Right cardiac atrium (tissue), 5 donors: ENCODE results near the gene SMIM5. TPM values are rescaled to one million over a fixed set of nuclear protein-coding genes. Genes with fewer than 3 reads are reported as not detected.

Source experiments
- ATAC-seq, 2 donors: fragments of 200-7000 bp; cut with Tn5 transposase; one replicate each; pipeline versions ENCODE4 v1.8.0 to v1.9.1; 2020; ENCODE audit warnings: moderate library complexity in 2 of 2, mild to moderate bottlenecking in 1 of 2
- DNase-seq, 3 donors: peaks; one replicate each; pipeline ENCODE4 v3.0.0-alpha.2; 2020
- H3K27ac ChIP-seq: one replicate; pipeline ENCODE4 v1.5.1; 2013; ENCODE audit warnings: mild to moderate bottlenecking, low read length, control low read depth, moderate library complexity
- H3K27me3 ChIP-seq: one replicate; pipeline ENCODE4 v1.6.1; 2013; ENCODE audit not compliant: control insufficient read depth, insufficient read depth
- H3K4me1 ChIP-seq: one replicate; pipeline ENCODE4 v1.6.1; 2013; ENCODE audit warnings: low read length; ENCODE audit not compliant: control insufficient read depth, insufficient read depth
- H3K4me3 ChIP-seq: one replicate; pipeline ENCODE4 v1.5.1; 2013; ENCODE audit warnings: low read length, control low read depth
- H3K9me3 ChIP-seq: one replicate; pipeline ENCODE4 v1.6.1; 2013; ENCODE audit warnings: low read length; ENCODE audit not compliant: control insufficient read depth
- WGBS: extraction: QIAGEN DNeasy Blood & Tissue Kit; methylation state at CpG from one replicate; pipeline ENCODE4 v1.1.7; 2013; 5-methylcytosine and 5-hydroxymethylcytosine counted together
- intact Hi-C, 4 donors: fragments of 100-400 bp; cut with DNase I; formaldehyde crosslinking; loops; one replicate each; pipeline versions ENCODE4 v1.11.0 to v1.14.0; 2022 to 2023
- polyA plus RNA-seq: library from polyadenylated mRNA; stranded (reverse); fragments of 200-250 nt; gene quantifications from one replicate; pipeline ENCODE4 v1.2.3, GENCODE V29; 2013
- total RNA-seq, 4 donors: library from RNA; stranded (reverse); fragmentation: NEBNext Ultra II Directional; extraction: Animal tissue kit (Norgen Biotek cat#: 25700); gene quantifications; one replicate each; pipeline ENCODE4 v1.2.1, GENCODE V29; 2021
- donor health status: healthy with polysubstance abuse.
- donor health status: DM: no; HTN: yes; CAD: no.
- donor health status: DM: no; HTN: no; CAD: no.
- donor health status: DM: no; HTN: yes; CAD: no; lungs with severe emphysema.
- donor health status: DM: yes; HTN: yes; CAD: no.

Gene SMIM5
- total and polyA plus RNA-seq, 5 donors = 6.9 to 13.5 (median 10.7) TPM

DNA sequence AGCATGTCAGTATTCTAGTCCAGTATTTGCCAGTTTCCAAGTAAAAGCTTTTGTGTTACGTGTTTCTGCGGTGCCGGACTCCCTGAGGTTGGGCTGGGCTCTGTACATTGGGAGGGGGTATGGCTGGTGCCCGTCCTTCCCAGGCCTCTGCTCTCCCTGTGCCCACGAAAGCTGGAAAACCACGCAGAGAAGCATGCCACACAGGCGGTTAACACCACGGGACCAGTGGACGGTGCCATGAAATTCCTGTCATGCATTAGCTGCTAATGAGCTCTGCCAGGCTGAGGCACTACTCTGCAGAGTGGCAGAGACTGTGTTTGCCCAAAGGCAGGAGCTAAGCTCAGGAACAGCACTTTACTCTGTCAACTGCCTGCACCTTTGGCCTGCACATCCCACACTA is 8.1 kb downstream of the SMIM5 start:
- H3K27ac ChIP-seq = peak overlapping the region; percentile 63
- no peaks in the 10 kb centered on the region for H3K9me3 ChIP-seq
- DNase-seq (peak in 1 of 3 donors; percentile 66), ATAC-seq (peak; percentile 40 to 66)
- intact Hi-C loops = no loop called here
- no peaks in the 10 kb centered on the region for H3K4me1 ChIP-seq
- no peak overlapping the region for H3K4me3 ChIP-seq
- WGBS = 75% methylated on average over 9 of the region's 9 CpGs
- no peaks in the 10 kb centered on the region for H3K27me3 ChIP-seq

DNA sequence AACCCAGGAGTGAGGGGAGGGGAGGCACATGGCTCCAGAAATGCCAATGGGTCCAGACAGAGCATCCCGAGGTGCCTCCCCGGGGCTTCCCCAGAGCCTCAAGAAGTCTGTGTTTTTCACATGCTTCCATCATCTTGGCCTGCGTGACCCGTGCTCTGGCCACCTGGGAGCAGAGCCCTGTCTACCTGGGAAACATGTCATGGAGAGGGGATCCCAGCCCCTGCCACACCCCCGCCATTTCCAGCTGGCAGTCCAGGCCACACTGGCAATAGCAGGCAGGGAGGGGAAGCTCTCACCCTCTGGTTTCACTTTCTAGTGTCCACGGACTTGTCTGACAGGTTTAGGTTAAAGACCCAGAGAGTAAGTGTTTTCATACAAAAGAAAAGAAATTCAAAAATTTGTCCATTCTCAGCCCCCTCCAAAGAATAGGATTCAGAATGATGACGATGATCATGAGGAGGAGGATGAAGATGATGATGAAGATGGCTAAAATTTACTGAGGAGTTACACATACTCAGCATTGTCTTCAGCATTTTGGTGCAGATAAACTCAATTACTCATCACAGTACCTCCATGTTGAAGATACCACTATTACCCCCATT is 9.0 kb downstream of the SMIM5 start:
- ATAC-seq (no peak), DNase-seq (no peak)
- Histone ChIP-seq H3K4me1 (no peaks in the 10 kb centered on the region), H3K27me3 (no peaks in the 10 kb centered on the region), H3K4me3 (no peak overlapping the region), H3K9me3 (no peaks in the 10 kb centered on the region), H3K27ac (no peak overlapping the region)
- 84% methylated on average over 7 of the region's 7 CpGs for WGBS
- intact Hi-C loops = no loop called here

DNA sequence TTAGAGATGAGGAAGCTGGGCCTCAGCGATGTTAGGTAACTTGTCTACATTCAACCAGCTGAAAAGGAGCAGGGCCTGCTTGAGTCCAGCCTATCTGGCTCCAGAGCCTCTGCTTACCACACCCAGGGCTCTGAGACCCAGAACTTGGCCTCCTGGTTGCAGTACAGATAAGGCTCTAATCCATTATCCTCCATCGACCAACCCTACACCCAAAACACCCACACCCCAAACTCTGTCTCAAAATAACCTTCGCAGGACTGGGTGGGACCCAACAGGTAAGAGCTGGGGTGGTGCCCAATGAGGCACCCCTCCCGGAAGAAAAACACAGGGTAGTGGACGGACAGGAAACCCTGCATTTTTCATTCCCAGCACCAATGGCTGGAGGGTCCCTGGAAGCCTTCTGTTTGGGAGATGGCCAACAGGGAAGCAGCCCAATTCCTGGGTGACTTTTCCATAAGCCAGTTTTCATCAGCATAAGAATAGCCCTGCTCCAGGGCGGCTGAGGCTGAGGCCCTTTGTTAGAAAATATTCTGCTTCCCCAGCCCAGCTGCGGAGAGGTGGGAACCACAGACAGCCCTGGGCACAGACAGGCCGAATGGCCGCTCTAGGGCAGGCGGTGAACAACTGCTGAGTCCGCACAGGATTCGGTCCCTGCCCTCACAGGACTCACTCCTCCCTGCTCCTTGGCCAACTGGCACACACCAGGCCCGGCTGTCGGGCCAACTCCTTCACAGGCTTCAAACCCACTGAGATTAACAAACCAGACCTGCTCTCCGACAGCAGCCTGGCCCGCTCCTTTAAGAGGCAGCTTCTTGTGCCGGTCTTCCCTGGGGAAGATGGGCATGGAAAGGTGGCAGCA is 9.8 kb downstream of the SMIM5 start:
- H3K4me3 ChIP-seq = no peak overlapping the region
- ATAC-seq (no peak), DNase-seq (peak in 1 of 3 donors; percentile 11)
- 89% methylated on average over 17 of the region's 17 CpGs for WGBS
- H3K4me1 ChIP-seq = no peaks in the 10 kb centered on the region
- H3K27ac ChIP-seq = no peak overlapping the region
- no peaks in the 10 kb centered on the region for H3K9me3 ChIP-seq
- intact Hi-C loops = no loop called here
- no peaks in the 10 kb centered on the region for H3K27me3 ChIP-seq

DNA sequence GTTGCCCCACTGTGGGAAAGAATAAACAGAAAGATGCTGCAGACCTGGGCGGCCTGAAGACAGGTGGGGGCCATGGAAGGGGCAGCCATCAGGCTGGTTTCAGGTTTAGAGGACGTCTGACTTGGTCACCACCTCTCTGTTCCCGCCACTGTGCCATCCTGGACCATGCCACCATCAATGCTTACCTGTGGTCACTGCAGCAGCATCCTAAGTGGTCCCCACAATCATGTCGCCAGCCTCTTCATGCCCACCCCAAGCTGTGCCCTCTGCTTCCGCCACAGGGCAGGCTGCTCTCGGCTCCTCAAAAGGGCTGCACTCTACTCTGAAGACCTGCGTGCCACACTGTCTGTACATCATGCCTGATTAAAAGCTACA is 10.4 kb downstream of the SMIM5 start:
- ATAC-seq (no peak), DNase-seq (no peak)
- Histone ChIP-seq H3K4me1 (no peaks in the 10 kb centered on the region), H3K27me3 (no peaks in the 10 kb centered on the region), H3K27ac (no peak overlapping the region), H3K4me3 (no peak overlapping the region), H3K9me3 (no peaks in the 10 kb centered on the region)
- intact Hi-C loops = no loop called here
- 92% methylated on average over 7 of the region's 7 CpGs for WGBS

DNA sequence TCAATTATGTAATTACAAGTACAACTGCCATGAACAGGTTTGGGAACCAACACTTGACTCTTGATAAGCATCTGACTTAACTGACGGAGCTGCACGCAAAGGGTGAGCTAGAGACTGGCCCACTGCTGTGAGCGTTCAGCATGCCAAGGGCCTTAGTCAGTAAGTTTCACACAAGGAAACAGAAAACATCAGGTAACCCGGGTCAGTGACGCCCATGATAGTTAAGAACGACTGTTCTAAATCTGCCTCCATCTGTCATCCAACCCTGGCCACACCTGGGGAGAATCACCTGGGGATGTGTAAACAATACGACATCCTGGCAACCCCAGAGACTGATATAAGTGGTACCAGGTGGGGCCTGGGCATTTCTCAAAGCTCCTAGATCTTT is 12.3 kb downstream of the SMIM5 start:
- 75% methylated on average over 7 of the region's 7 CpGs for WGBS
- no peak overlapping the region for H3K27ac ChIP-seq
- H3K9me3 ChIP-seq = no peaks in the 10 kb centered on the region
- no peak for ATAC-seq
- no peaks in the 10 kb centered on the region for H3K4me1 ChIP-seq
- intact Hi-C loops = no loop called here
- H3K27me3 ChIP-seq = no peaks in the 10 kb centered on the region
- DNase-seq = no peak
- no peak overlapping the region for H3K4me3 ChIP-seq

DNA sequence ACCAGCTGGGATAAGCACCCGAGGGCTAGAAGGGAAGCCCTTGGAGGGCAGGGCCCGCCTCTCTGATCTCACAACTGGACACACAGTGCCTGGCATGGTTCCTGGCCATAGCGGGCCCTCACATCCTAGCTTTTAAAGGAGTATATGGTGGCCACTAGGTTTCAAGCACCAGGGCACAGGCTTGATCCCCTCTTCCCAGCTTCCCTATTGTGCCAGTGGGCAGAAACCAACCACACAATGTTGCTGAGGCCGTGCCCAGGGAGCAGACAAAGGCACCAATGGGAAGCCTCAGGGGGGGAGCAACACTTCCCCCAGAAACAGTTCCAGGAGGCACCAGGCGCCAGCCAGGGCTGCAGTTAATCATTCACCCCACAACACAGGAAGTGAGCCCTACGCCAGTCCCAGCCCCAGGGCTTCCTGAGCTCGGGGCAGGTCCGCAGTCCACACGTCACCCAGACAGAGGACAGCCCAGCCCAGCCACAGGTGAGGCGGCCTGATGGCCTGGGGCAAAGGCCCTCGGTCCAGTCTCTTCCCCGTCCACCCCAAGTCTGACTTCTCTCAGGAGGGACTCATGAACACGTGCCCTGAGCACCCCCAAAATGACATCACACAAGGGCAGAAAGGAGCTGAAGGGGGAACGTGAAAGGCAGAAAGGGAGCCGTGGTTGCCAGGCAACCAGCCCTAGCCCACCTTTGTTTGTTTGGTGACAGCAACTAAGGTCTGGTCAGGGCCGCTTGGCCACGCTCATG is 12.8 kb downstream of the SMIM5 start:
- intact Hi-C loops = no loop called here
- 73% methylated on average over 17 of the region's 17 CpGs for WGBS
- DNase-seq (peak; percentile 21 to 58 (median 58)), ATAC-seq (peak; percentile 45 to 66)
- no peaks in the 10 kb centered on the region for H3K9me3 ChIP-seq
- no peak overlapping the region for H3K27ac ChIP-seq
- H3K4me3 ChIP-seq = no peak overlapping the region
- H3K4me1 ChIP-seq = no peaks in the 10 kb centered on the region
- H3K27me3 ChIP-seq = no peaks in the 10 kb centered on the region

DNA sequence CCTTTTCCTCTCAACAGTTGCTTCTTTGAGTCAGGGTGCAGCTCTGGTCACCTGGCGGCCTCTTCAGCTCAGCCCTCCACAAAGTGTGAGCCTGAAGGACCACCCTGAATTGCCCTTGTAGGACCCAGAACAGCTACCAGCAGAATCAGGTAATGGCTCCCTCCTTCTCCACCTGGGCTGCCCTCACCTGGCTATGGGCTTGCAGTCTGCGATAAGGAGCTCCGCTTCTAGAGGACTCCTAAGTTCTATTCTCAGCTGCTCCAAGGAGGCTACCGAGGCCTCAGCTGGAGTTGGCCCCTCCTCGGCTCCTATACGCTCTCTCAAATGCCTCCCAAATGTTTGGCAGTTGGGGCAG is 13.4 kb downstream of the SMIM5 start:
- Histone ChIP-seq H3K9me3 (no peaks in the 10 kb centered on the region), H3K27me3 (no peaks in the 10 kb centered on the region), H3K4me3 (no peak overlapping the region), H3K27ac (no peak overlapping the region), H3K4me1 (no peaks in the 10 kb centered on the region)
- no peak for ATAC-seq
- 92% methylated on average over 6 of the region's 6 CpGs for WGBS
- DNase-seq = no peak
- intact Hi-C loops = no loop called here

DNA sequence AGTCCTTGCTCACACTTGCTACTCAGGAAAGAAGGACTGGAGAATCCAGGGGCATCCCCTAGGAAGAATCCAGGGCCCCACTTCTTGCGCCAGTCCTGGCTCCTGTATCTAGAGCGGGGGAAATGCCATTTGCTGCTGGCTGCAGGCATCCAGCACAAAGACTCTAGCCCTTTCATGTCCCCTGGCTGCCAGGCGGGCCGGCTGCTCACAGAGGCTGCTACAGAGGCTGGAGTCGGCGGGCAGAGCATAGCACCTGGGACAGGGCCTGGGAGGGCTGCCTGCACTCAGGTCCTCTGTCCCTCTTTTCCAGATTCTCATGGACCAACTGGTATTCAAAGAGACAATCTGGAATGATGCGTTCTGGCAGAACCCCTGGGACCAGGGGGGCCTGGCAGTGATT is 13.8 kb downstream of the SMIM5 start:
- Histone ChIP-seq H3K4me3 (no peak overlapping the region), H3K27ac (no peak overlapping the region), H3K9me3 (no peaks in the 10 kb centered on the region), H3K27me3 (no peaks in the 10 kb centered on the region), H3K4me1 (no peaks in the 10 kb centered on the region)
- no peak for DNase-seq
- 91% methylated on average over 7 of the region's 7 CpGs for WGBS
- intact Hi-C loops = no loop called here
- ATAC-seq = no peak

DNA sequence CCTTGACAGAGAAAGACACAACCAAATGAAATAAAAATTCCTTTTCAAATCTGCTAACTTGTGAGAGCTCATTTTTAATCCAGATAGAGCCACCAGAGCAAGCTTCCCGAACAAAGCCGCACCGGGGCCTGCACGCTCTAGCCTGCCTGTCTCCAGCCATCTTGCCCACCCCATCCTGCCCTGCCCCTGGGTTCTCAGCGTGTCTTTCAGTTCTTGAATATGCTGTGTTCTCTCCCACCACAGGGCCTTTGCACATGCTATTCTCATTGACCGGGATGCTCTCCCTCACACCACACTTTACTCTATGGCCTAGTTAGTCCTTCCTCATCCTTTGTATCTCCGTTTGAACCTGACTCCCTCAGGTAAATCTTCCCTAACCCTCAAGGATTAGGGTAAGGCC is 14.7 kb downstream of the SMIM5 start:
- no peaks in the 10 kb centered on the region for H3K27me3 ChIP-seq
- intact Hi-C loops = no loop called here
- 98% methylated on average over 7 of the region's 7 CpGs for WGBS
- no peak overlapping the region for H3K27ac ChIP-seq
- no peak overlapping the region for H3K4me3 ChIP-seq
- H3K4me1 ChIP-seq = no peaks in the 10 kb centered on the region
- no peak for DNase-seq
- H3K9me3 ChIP-seq = no peaks in the 10 kb centered on the region
- no peak for ATAC-seq

DNA sequence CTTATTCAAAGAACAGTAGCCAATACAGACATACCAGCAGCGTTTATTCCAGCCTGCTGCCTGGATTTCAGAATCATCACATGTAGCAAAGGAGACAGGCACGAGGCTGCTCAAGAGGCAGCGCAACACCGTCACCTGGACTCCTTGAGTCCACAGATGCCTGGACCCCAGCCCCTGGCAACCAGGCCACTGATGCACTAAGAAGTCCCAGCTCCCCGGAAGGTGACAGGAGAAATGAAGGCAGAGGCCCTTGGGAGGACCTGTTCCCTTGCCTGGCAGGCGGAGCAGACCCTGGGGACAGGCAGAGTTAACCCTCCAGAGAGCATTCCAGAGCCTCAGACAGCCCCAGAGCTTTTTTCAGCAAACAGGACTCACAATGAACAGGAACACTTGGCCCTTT is 16.5 kb downstream of the SMIM5 start:
- ATAC-seq (no peak), DNase-seq (no peak)
- Histone ChIP-seq H3K27ac (no peak overlapping the region), H3K27me3 (no peaks in the 10 kb centered on the region), H3K9me3 (no peaks in the 10 kb centered on the region), H3K4me3 (no peak overlapping the region), H3K4me1 (no peaks in the 10 kb centered on the region)
- WGBS = 90% methylated on average over 6 of the region's 6 CpGs
- intact Hi-C loops = no loop called here

DNA sequence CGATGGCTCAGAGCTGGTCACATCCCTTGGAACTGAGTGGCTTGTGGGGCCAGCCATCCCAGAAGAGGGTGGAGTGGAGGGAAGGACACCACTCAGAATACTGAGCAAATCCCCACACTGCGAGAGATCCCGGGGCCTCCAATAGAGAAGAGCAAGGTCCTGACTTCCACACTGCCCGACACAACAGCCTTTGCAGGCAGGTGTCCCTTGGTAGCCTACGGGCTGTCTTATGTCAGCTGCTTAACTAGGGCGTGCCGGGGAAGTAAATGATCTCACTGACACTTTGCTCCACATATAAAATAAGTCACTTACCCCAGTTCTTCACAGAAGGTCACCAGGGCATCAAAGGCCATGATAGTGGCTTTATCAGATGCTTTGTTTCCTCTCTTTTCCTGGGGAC is 17.6 kb downstream of the SMIM5 start:
- no peak for DNase-seq

More for the DNA sequence above, 17.6 kb downstream of the SMIM5 start:
- intact Hi-C loops = no loop called here
- 94% methylated on average over 7 of the region's 7 CpGs for WGBS
- Histone ChIP-seq H3K27ac (no peak overlapping the region), H3K4me1 (no peaks in the 10 kb centered on the region), H3K27me3 (no peaks in the 10 kb centered on the region), H3K4me3 (no peak overlapping the region), H3K9me3 (no peaks in the 10 kb centered on the region)
- ATAC-seq = no peak
